ENCODE results near the gene STK32C. TPM values are rescaled to one million over a fixed set of nuclear protein-coding genes. Genes with fewer than 3 reads are reported as not detected.

STK32C gene
- total RNA-seq, 1 donor from 2014 or later: 12.9 TPM

- no peak for TF ChIP-seq CTCF (conservative IDR thresholded peaks at IDR 0.05)
- Mint-ChIP-seq H3K27me3 (no peaks in the 10 kb centered on the region), H3K4me3 (no peak overlapping the region), H3K27ac (no peak overlapping the region), H3K36me3 (peaks cover 5% of the 10 kb centered on the region), H3K4me1 (ENCODE audit: unreplicated experiment) (no peaks in the 10 kb centered on the region), H3K9me3 (peaks cover 6% of the 10 kb centered on the region)
- no peak for DNase-seq (ENCODE audit: extremely low spot score, unreplicated experiment)
Observed at GRCh38 chr10:132209978-132210530, 97.7 kb downstream of the STK32C start.

GRCh38 chr10:132209130-132209529 is 98.6 kb downstream of the STK32C start:
- Mint-ChIP-seq H3K4me3 (no peak overlapping the region), H3K27ac (no peak overlapping the region), H3K4me1 (ENCODE audit: unreplicated experiment) (no peaks in the 10 kb centered on the region), H3K9me3 (peaks cover 6% of the 10 kb centered on the region), H3K27me3 (no peaks in the 10 kb centered on the region), H3K36me3 (peaks cover 5% of the 10 kb centered on the region)
- no peak for TF ChIP-seq CTCF (conservative IDR thresholded peaks at IDR 0.05)
- no peak for DNase-seq (ENCODE audit: extremely low spot score, unreplicated experiment)

- H3K27ac Mint-ChIP-seq: no peak overlapping the region
- DNase-seq (ENCODE audit: extremely low spot score, unreplicated experiment): no peak
- H3K4me3 Mint-ChIP-seq: no peak overlapping the region
- H3K36me3 Mint-ChIP-seq: peaks cover 2% of the 10 kb centered on the region
- H3K9me3 Mint-ChIP-seq: peaks cover 3% of the 10 kb centered on the region
- H3K27me3 Mint-ChIP-seq: no peaks in the 10 kb centered on the region
- H3K4me1 Mint-ChIP-seq (ENCODE audit: unreplicated experiment): no peaks in the 10 kb centered on the region
- no peak for TF ChIP-seq CTCF (conservative IDR thresholded peaks at IDR 0.05)
Observed at GRCh38 chr10:132208462-132209050, 99.2 kb downstream of the STK32C start.

GRCh38 chr10:132207536-132208461 is 100.0 kb downstream of the STK32C start:
- no peaks in the 10 kb centered on the region for H3K36me3 Mint-ChIP-seq

More at GRCh38 chr10:132207536-132208461, 100.0 kb downstream of the STK32C start:
- no peaks in the 10 kb centered on the region for H3K4me1 Mint-ChIP-seq (ENCODE audit: unreplicated experiment)
- no peak for TF ChIP-seq CTCF (conservative IDR thresholded peaks at IDR 0.05)
- H3K27me3 Mint-ChIP-seq: no peaks in the 10 kb centered on the region
- no peak overlapping the region for H3K4me3 Mint-ChIP-seq
- H3K27ac Mint-ChIP-seq: no peak overlapping the region
- H3K9me3 Mint-ChIP-seq: no peaks in the 10 kb centered on the region
- DNase-seq (ENCODE audit: extremely low spot score, unreplicated experiment): no peak
